MM.1S (cell line): ENCODE data around the gene CARD9.

Experiments used
- DNase-seq: peaks from one replicate; pipeline ENCODE4 v3.0.0-alpha.2; 2015
- H2AFZ ChIP-seq: fragments of 300-600 bp; sonication (generic); 2 replicates; pipeline ENCODE4 v1.6.0; 2016; ENCODE audit warnings: antibody characterized with exemption, low read length
- H3F3A ChIP-seq: fragments of 300-600 bp; sonication (generic); 2 replicates; pipeline ENCODE4 v1.6.1; 2016; ENCODE audit warnings: mild to moderate bottlenecking, antibody characterized with exemption, low read length, moderate library complexity, mixed read lengths; ENCODE audit not compliant: insufficient read depth
- H3K27ac ChIP-seq: fragments of 300-600 bp; sonication (generic); 2 replicates; pipeline ENCODE4 v1.5.1; 2016; ENCODE audit warnings: mild to moderate bottlenecking, low read length
- H3K27me3 ChIP-seq: fragments of 300-600 bp; sonication (generic); replicated peaks from 2 replicates; pipeline ENCODE4 v1.6.0; 2016; ENCODE audit warnings: low read length; ENCODE audit not compliant: insufficient read depth
- H3K36me3 ChIP-seq: fragments of 300-600 bp; sonication (generic); replicated peaks from 2 replicates; pipeline ENCODE4 v1.6.1; 2016; ENCODE audit warnings: mild to moderate bottlenecking, low read length, mixed read lengths; ENCODE audit not compliant: insufficient read depth
- H3K4me1 ChIP-seq: fragments of 300-600 bp; sonication (generic); 2 replicates; pipeline ENCODE4 v1.6.1; 2016; ENCODE audit warnings: low read length, mixed read lengths
- H3K4me2 ChIP-seq: fragments of 300-600 bp; sonication (generic); 2 replicates; pipeline ENCODE4 v1.6.0; 2016; ENCODE audit warnings: low read depth, low read length
- H3K4me3 ChIP-seq: fragments of 300-600 bp; sonication (generic); 2 replicates; pipeline ENCODE4 v1.5.1; 2016; ENCODE audit warnings: low read length, mixed read lengths
- H3K79me2 ChIP-seq: fragments of 300-600 bp; sonication (generic); 2 replicates; pipeline ENCODE4 v1.6.1; 2016; ENCODE audit warnings: mixed run types, low read length, mixed read lengths
- H3K9ac ChIP-seq: fragments of 300-600 bp; sonication (generic); 2 replicates; pipeline ENCODE4 v1.6.1; 2016; ENCODE audit warnings: low read length, mixed read lengths
- H3K9me2 ChIP-seq: fragments of 300-600 bp; sonication (generic); replicated peaks from 2 replicates; pipeline ENCODE4 v1.6.1; 2016; ENCODE audit warnings: mild to moderate bottlenecking, low read length, mixed read lengths; ENCODE audit not compliant: insufficient read depth
- H3K9me3 ChIP-seq: fragments of 300-600 bp; sonication (generic); replicated peaks from 2 replicates; pipeline ENCODE4 v1.6.1; 2016; ENCODE audit warnings: mild to moderate bottlenecking, low read length, mixed read lengths; ENCODE audit not compliant: insufficient read depth
- H4K20me1 ChIP-seq: fragments of 300-600 bp; sonication (generic); 2 replicates; pipeline ENCODE4 v1.6.1; 2016; ENCODE audit warnings: mild to moderate bottlenecking, low read length, moderate library complexity, mixed read lengths; ENCODE audit not compliant: insufficient read depth
- CTCF ChIP-seq: fragments of 300-600 bp; sonication (generic); IDR thresholded peaks from 2 replicates; pipeline ENCODE4 v1.5.1; 2016; ENCODE audit warnings: antibody characterized with exemption, low read length, mixed read lengths
- EZH2 ChIP-seq: fragments of 300-600 bp; sonication (generic); optimal IDR thresholded peaks from 2 replicates; pipeline ENCODE3; 2017; ENCODE audit warnings: low read depth, mild to moderate bottlenecking, antibody characterized with exemption, low read length, mixed read lengths
- EZH2phosphoT487 ChIP-seq: fragments of 300-600 bp; sonication (generic); IDR thresholded peaks from 2 replicates; pipeline ENCODE4 v1.6.1; 2018; ENCODE audit warnings: antibody characterized with exemption, low read length

Gene CARD9

GRCh38 chr9:136380381-136380780 lies 6.9 kb upstream of the CARD9 start:
- Histone ChIP-seq H3K27ac (no peak overlapping the region), H3K27me3 (no peaks in the 10 kb centered on the region), H2AFZ (no peak overlapping the region), H3K4me1 (no peaks in the 10 kb centered on the region), H3K9ac (no peak overlapping the region), H3K9me3 (no peaks in the 10 kb centered on the region), H3K9me2 (no peaks in the 10 kb centered on the region), H4K20me1 (no peaks in the 10 kb centered on the region), H3K79me2 (no peaks in the 10 kb centered on the region), H3F3A (no peaks in the 10 kb centered on the region), H3K4me3 (no peak overlapping the region), H3K36me3 (no peaks in the 10 kb centered on the region), H3K4me2 (no peak overlapping the region)
- TF ChIP-seq CTCF: no peak
- no peak for TF ChIP-seq EZH2phosphoT487
- TF ChIP-seq EZH2: no peak
- DNase-seq: no peak

GRCh38 chr9:136379891-136380290 lies 6.4 kb upstream of the CARD9 start:
- Histone ChIP-seq H3K9me3 (no peaks in the 10 kb centered on the region), H3K4me2 (no peak overlapping the region), H3K4me3 (no peak overlapping the region), H3K27me3 (no peaks in the 10 kb centered on the region), H3K4me1 (no peaks in the 10 kb centered on the region), H3K79me2 (no peaks in the 10 kb centered on the region), H3F3A (no peaks in the 10 kb centered on the region), H3K9me2 (no peaks in the 10 kb centered on the region), H3K9ac (no peak overlapping the region), H3K36me3 (no peaks in the 10 kb centered on the region), H4K20me1 (no peaks in the 10 kb centered on the region), H3K27ac (no peak overlapping the region), H2AFZ (no peak overlapping the region)
- DNase-seq: no peak
- TF ChIP-seq CTCF: no peak
- no peak for TF ChIP-seq EZH2phosphoT487
- no peak for TF ChIP-seq EZH2

- no peak overlapping the region for H3K4me3 ChIP-seq
- DNase-seq: no peak
- no peaks in the 10 kb centered on the region for H4K20me1 ChIP-seq
- H3K4me1 ChIP-seq: no peaks in the 10 kb centered on the region
- no peaks in the 10 kb centered on the region for H3F3A ChIP-seq
- no peak overlapping the region for H3K9ac ChIP-seq
- H3K9me2 ChIP-seq: no peaks in the 10 kb centered on the region
- no peak overlapping the region for H2AFZ ChIP-seq
- no peaks in the 10 kb centered on the region for H3K36me3 ChIP-seq
- H3K79me2 ChIP-seq: no peaks in the 10 kb centered on the region
- H3K27me3 ChIP-seq: no peaks in the 10 kb centered on the region
- TF ChIP-seq EZH2 (no peak), EZH2phosphoT487 (no peak)
- H3K4me2 ChIP-seq: no peak overlapping the region
- no peaks in the 10 kb centered on the region for H3K9me3 ChIP-seq
- no peak overlapping the region for H3K27ac ChIP-seq
Measured at GRCh38 chr9:136379401-136379800, 5.9 kb upstream of the CARD9 start.

GRCh38 chr9:136379003-136379287 lies 5.5 kb upstream of the CARD9 start:
- H4K20me1 ChIP-seq: no peaks in the 10 kb centered on the region
- H3K9me2 ChIP-seq: no peaks in the 10 kb centered on the region
- H3K36me3 ChIP-seq: no peaks in the 10 kb centered on the region
- no peaks in the 10 kb centered on the region for H3K9me3 ChIP-seq
- H3K4me1 ChIP-seq: no peaks in the 10 kb centered on the region
- TF ChIP-seq CTCF (no peak), EZH2phosphoT487 (no peak)
- H3F3A ChIP-seq: no peaks in the 10 kb centered on the region
- no peaks in the 10 kb centered on the region for H3K79me2 ChIP-seq
- no peak overlapping the region for H3K27ac ChIP-seq
- H3K4me2 ChIP-seq: no peak overlapping the region
- no peak for DNase-seq
- H2AFZ ChIP-seq: no peak overlapping the region
- H3K9ac ChIP-seq: no peak overlapping the region
- no peak overlapping the region for H3K4me3 ChIP-seq
- H3K27me3 ChIP-seq: no peaks in the 10 kb centered on the region
